Liver (tissue), 9 donors: ENCODE measurements around the gene TTC39A. TPM values are rescaled to one million over a fixed set of nuclear protein-coding genes. Genes with fewer than 3 reads are reported as not detected.

Source experiments
- DNase-seq: peaks from one replicate; pipeline ENCODE4 v3.0.0-alpha.2; 2017; ENCODE audit warnings: low spot score
- H3K27ac ChIP-seq, 2 donors: one replicate each; pipeline ENCODE4 v1.7.0; 2013; ENCODE audit warnings: inconsistent platforms in 2 of 2, low read length in 2 of 2, control low read depth in 1 of 2, low read depth in 1 of 2, mild to moderate bottlenecking in 1 of 2
- H3K27me3 ChIP-seq, 4 donors: one replicate each; pipeline versions ENCODE4 v1.6.1 to v1.7.0; 2013; ENCODE audit warnings: low read length in 3 of 4, inconsistent platforms in 1 of 4, mild to moderate bottlenecking in 1 of 4, moderate library complexity in 1 of 4; ENCODE audit not compliant: control insufficient read depth in 4 of 4, insufficient read depth in 4 of 4
- H3K36me3 ChIP-seq, 4 donors: one replicate each; pipeline versions ENCODE4 v1.6.1 to v1.7.0; 2013; ENCODE audit warnings: low read length in 3 of 4, mild to moderate bottlenecking in 3 of 4, low read depth in 1 of 4, moderate library complexity in 1 of 4; ENCODE audit not compliant: control insufficient read depth in 4 of 4, insufficient read depth in 3 of 4
- H3K4me1 ChIP-seq, 4 donors: one replicate each; pipeline versions ENCODE4 v1.6.1 to v1.7.0; 2013; ENCODE audit warnings: low read length in 3 of 4, mild to moderate bottlenecking in 3 of 4, moderate library complexity in 1 of 4; ENCODE audit not compliant: control insufficient read depth in 4 of 4, insufficient read depth in 4 of 4
- H3K4me3 ChIP-seq, 3 donors: one replicate each; pipeline versions ENCODE4 v1.6.1 to v1.7.0; 2013; ENCODE audit warnings: low read length in 3 of 3, control low read depth in 1 of 3, low read depth in 1 of 3, mild to moderate bottlenecking in 1 of 3
- H3K9ac ChIP-seq, 2 donors: one replicate each; pipeline ENCODE4 v1.7.0; 2013; ENCODE audit warnings: low read length in 2 of 2, mild to moderate bottlenecking in 2 of 2, moderate library complexity in 2 of 2, control low read depth in 1 of 2, low read depth in 1 of 2
- H3K9me3 ChIP-seq, 4 donors: one replicate each; pipeline versions ENCODE4 v1.6.1 to v1.7.0; 2013; ENCODE audit warnings: low read length in 3 of 4; ENCODE audit not compliant: control insufficient read depth in 4 of 4
- ATF3 ChIP-seq: IDR thresholded peaks from 2 replicates; pipeline ENCODE4 v1.6.1; 2016; ENCODE audit warnings: antibody characterized with exemption
- CTCF ChIP-seq: fragments of 150-350 bp; IDR thresholded peaks from 2 replicates; pipeline ENCODE4 v1.5.1; 2017; ENCODE audit warnings: improper control_type of control experiment, low read depth, low read length; ENCODE audit not compliant: missing input control
- EGR1 ChIP-seq, 2 donors: IDR thresholded peaks; 2 replicates each; pipeline ENCODE4 v1.6.1; 2016 to 2018; ENCODE audit warnings: antibody characterized with exemption in 2 of 2, low read depth in 2 of 2
- FOXA1 ChIP-seq: IDR thresholded peaks from 2 replicates; pipeline ENCODE4 v1.6.1; 2016; ENCODE audit warnings: antibody characterized with exemption
- FOXA2 ChIP-seq: IDR thresholded peaks from 2 replicates; pipeline ENCODE4 v1.6.1; 2016; ENCODE audit warnings: antibody characterized with exemption
- GABPA ChIP-seq, 2 donors: IDR thresholded peaks in 1 of 2; conservative IDR thresholded peaks in 1 of 2; 2 replicates each; pipeline ENCODE4 v1.6.1; 2016; ENCODE audit warnings: antibody characterized with exemption in 2 of 2, mild to moderate bottlenecking in 1 of 2, moderate library complexity in 1 of 2
- HNF4A ChIP-seq, 2 donors: conservative IDR thresholded peaks; 2 replicates each; pipeline ENCODE4 v1.6.1; 2016; ENCODE audit warnings: antibody characterized with exemption in 2 of 2, mild to moderate bottlenecking in 2 of 2
- JUND ChIP-seq, 2 donors: IDR thresholded peaks; 2 replicates each; pipeline ENCODE4 v1.6.1; 2016; ENCODE audit warnings: antibody characterized with exemption in 2 of 2
- NR2F2 ChIP-seq: IDR thresholded peaks from 2 replicates; pipeline ENCODE4 v1.6.1; 2016; ENCODE audit warnings: antibody characterized with exemption
- RAD21 ChIP-seq, 2 donors: IDR thresholded peaks; 2 replicates each; pipeline ENCODE4 v1.6.1; 2016; ENCODE audit warnings: antibody characterized with exemption in 2 of 2, mild to moderate bottlenecking in 2 of 2
- REST ChIP-seq: IDR thresholded peaks from 2 replicates; pipeline ENCODE4 v1.6.1; 2016; ENCODE audit warnings: antibody characterized with exemption, mild to moderate bottlenecking
- RXRA ChIP-seq, 2 donors: IDR thresholded peaks; 2 replicates each; pipeline ENCODE4 v1.6.1; 2017 to 2018; ENCODE audit warnings: antibody characterized with exemption in 2 of 2, mild to moderate bottlenecking in 1 of 2
- SP1 ChIP-seq: IDR thresholded peaks from 2 replicates; pipeline ENCODE4 v1.6.1; 2018; ENCODE audit warnings: antibody characterized with exemption, mild to moderate bottlenecking
- TAF1 ChIP-seq: conservative IDR thresholded peaks from 2 replicates; pipeline ENCODE4 v1.6.1; 2016; ENCODE audit warnings: antibody characterized with exemption, mild to moderate bottlenecking
- YY1 ChIP-seq: IDR thresholded peaks from 2 replicates; pipeline ENCODE4 v1.6.1; 2016; ENCODE audit warnings: antibody characterized with exemption, mild to moderate bottlenecking
- ZBTB33 ChIP-seq: IDR thresholded peaks from 2 replicates; pipeline ENCODE4 v1.6.1; 2016; ENCODE audit warnings: antibody characterized with exemption
- WGBS: extraction: QIAGEN DNeasy Blood & Tissue Kit; methylation state at CpG from one replicate; pipeline ENCODE4 v1.1.7; 2013; 5-methylcytosine and 5-hydroxymethylcytosine counted together
- polyA plus RNA-seq, 2 donors: library from polyadenylated mRNA; stranded (reverse) in 1 of 2; unstranded in 1 of 2; fragments of 200-250 nt in 1 of 2; fragments of >200 nt in 1 of 2; fragmentation: Nextera tagmentation in 1 of 2; extraction: Ambion mirVana in 1 of 2; gene quantifications; one replicate each; pipeline versions ENCODE4 v1.2.1 to v1.2.3, GENCODE V29; 2013 to 2015
- total RNA-seq, 2 donors: library from RNA; depleted of rRNA; stranded (reverse); fragments of >200 nt; gene quantifications; one replicate each; pipeline ENCODE4 v1.2.3, GENCODE V29; 2014
- donor health status: healthy.
- donor health status: healthy.
- donor health status: healthy.
- donor health status: healthy.
- donor health status: healthy.

The TTC39A gene
- total and polyA plus RNA-seq, 4 donors: 0.32 to 1.9 (median 1.4) TPM

- H3K9ac ChIP-seq: no peak overlapping the region
- no peaks in the 10 kb centered on the region for H3K9me3 ChIP-seq
- TF ChIP-seq FOXA1: no peak
- no peak for TF ChIP-seq TAF1
- TF ChIP-seq YY1: no peak
- no peak for TF ChIP-seq GABPA (IDR thresholded peaks at IDR 0.05 in 1 of 2, conservative IDR thresholded peaks at IDR 0.05 in 1 of 2)
- TF ChIP-seq NR2F2: no peak
- no peak for TF ChIP-seq RAD21 (IDR thresholded peaks at IDR 0.05)
- TF ChIP-seq REST: no peak
- H3K27ac ChIP-seq: no peak overlapping the region
- peaks cover 0 to 7% (median under 1%) of the 10 kb centered on the region in 4 donors for H3K36me3 ChIP-seq
- no peak for DNase-seq
- no peak overlapping the region for H3K4me3 ChIP-seq
- H3K4me1 ChIP-seq: peaks cover 0 to 10% (median 3%) of the 10 kb centered on the region in 4 donors
- 88% methylated on average over 4 of the region's 4 CpGs for WGBS
- no peaks in the 10 kb centered on the region for H3K27me3 ChIP-seq
These were observed 64.7 kb downstream of the TTC39A start for GRCh38 chr1:51265618-51266017.

- Histone ChIP-seq H3K27ac (no peak overlapping the region), H3K9ac (no peak overlapping the region), H3K4me1 (peaks cover 2 to 21% (median 8%) of the 10 kb centered on the region in 4 donors), H3K4me3 (no peak overlapping the region), H3K9me3 (no peaks in the 10 kb centered on the region), H3K36me3 (no peaks in the 10 kb centered on the region), H3K27me3 (no peaks in the 10 kb centered on the region)
- no peak for DNase-seq
- WGBS: 66% methylated on average over 3 of the region's 3 CpGs
- TF ChIP-seq JUND (IDR thresholded peaks at IDR 0.05) (peak in 1 of 2 donors; percentile 66), SP1 (no peak), FOXA2 (no peak)
These were observed 65.9 kb downstream of the TTC39A start for GRCh38 chr1:51264451-51264850.

GRCh38 chr1:51263147-51263877 lies 67.0 kb downstream of the TTC39A start:
- H3K36me3 ChIP-seq: no peaks in the 10 kb centered on the region
- no peak for DNase-seq
- peaks cover 2 to 27% (median 14%) of the 10 kb centered on the region in 4 donors for H3K4me1 ChIP-seq
- H3K27ac ChIP-seq: no peak overlapping the region
- H3K9me3 ChIP-seq: no peaks in the 10 kb centered on the region
- WGBS: 96% methylated on average over 4 of the region's 4 CpGs
- no peak overlapping the region for H3K9ac ChIP-seq
- no peak overlapping the region for H3K4me3 ChIP-seq
- H3K27me3 ChIP-seq: no peaks in the 10 kb centered on the region
- TF ChIP-seq ZBTB33: no peak
- TF ChIP-seq RXRA (IDR thresholded peaks at IDR 0.05): no peak
- TF ChIP-seq FOXA2: no peak
- TF ChIP-seq HNF4A (conservative IDR thresholded peaks at IDR 0.05): no peak
- TF ChIP-seq NR2F2: no peak
- TF ChIP-seq REST: no peak
- no peak for TF ChIP-seq SP1
- no peak for TF ChIP-seq JUND (IDR thresholded peaks at IDR 0.05)
- no peak for TF ChIP-seq TAF1
- TF ChIP-seq ATF3: no peak
- TF ChIP-seq CTCF: no peak
- TF ChIP-seq EGR1 (IDR thresholded peaks at IDR 0.05; ENCODE audit: low read depth in 2 of 2): no peak
